Midbrain (tissue), 1 donor: ENCODE results near the gene ARHGAP42.
"Not testable (repeated sequence)": the region's sequence is repeated elsewhere in the genome, so short reads cannot be mapped to it uniquely, and the experiment has no call there.

Experiments
- DNase-seq: peaks from one replicate; lab custom pipeline; 2025; lab: John Stamatoyannopoulos, UW

Gene ARHGAP42

DNA sequence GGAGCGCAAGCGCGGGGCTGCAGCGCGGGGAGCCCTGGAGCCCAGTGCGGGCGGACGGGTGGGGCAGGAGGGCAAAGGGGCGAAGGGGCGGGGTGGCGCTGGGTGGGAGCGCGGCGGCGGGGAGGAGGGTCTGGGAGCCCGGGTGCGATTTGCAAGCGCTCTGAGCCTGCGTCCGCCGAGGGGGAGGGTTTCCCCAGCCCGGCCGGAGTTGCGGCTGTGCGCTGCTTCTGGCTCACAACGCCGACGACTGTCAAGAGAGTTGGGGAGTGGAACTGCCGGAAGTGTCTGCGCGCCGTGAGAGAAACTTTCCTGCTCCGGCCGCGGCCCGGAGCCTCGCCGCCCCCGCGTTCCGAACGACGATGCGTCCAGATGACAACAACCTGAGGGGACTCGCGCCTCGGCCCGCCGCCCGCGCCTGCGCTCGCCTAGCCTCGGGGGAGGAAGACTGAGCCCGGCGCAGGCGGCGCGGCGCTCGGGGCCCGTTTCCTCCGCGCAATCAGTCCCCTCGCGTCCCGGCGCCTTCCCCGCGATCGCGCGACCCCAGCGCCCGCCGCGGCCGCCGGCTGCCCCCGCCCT, at the start of gene ARHGAP42:
Gene ARHGAP42 (plus strand): TSS at position 235 of the 576 bp plus-strand sequence. CDS start 391 bp downstream, outside the sequence.
- DNase-seq = peak; percentile 32

GRCh38 chr11:100637706-100638105, 49.4 kb upstream of the ARHGAP42 start:
- no peak for DNase-seq

- no peak for DNase-seq
Measured at GRCh38 chr11:100638648-100639047, 48.4 kb upstream of the ARHGAP42 start.

- peak; percentile 32 for DNase-seq
Measured at GRCh38 chr11:100639140-100639539, 47.9 kb upstream of the ARHGAP42 start.

GRCh38 chr11:100640071-100640470, 47.0 kb upstream of the ARHGAP42 start:
- no peak for DNase-seq

GRCh38 chr11:100640646-100641045, 46.4 kb upstream of the ARHGAP42 start:
- no peak for DNase-seq

- no peak for DNase-seq
Measured at GRCh38 chr11:100641456-100641855, 45.6 kb upstream of the ARHGAP42 start.

- DNase-seq = no peak
Measured at GRCh38 chr11:100646545-100646944, 40.5 kb upstream of the ARHGAP42 start.

DNA sequence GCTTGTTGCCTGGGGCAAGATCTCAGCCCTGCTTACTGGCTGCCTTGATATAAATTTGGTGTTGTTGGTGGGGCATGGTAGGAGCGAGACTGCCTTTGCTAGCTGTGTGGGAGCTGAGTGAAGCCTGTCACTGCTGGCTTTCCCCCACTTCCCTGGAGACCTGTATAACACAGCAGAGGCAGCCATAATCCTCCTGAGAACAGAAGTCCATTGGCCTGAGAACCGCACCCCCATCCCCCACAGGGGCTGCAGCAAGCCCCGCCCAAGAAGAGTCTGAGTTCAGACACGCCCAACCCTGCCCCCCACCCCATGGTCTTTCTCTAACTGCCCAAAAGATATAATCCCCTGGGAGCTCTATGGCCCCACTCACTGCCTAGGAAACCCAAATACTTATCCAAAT, 39.2 kb upstream of the ARHGAP42 start:
- no peak for DNase-seq

- no peak for DNase-seq
Measured at GRCh38 chr11:100663583-100663982, 23.5 kb upstream of the ARHGAP42 start.

- no peak for DNase-seq
Measured at GRCh38 chr11:100663996-100664395, 23.1 kb upstream of the ARHGAP42 start.

GRCh38 chr11:100666816-100667215, 20.3 kb upstream of the ARHGAP42 start:
- not testable (repeated sequence) for DNase-seq

DNA sequence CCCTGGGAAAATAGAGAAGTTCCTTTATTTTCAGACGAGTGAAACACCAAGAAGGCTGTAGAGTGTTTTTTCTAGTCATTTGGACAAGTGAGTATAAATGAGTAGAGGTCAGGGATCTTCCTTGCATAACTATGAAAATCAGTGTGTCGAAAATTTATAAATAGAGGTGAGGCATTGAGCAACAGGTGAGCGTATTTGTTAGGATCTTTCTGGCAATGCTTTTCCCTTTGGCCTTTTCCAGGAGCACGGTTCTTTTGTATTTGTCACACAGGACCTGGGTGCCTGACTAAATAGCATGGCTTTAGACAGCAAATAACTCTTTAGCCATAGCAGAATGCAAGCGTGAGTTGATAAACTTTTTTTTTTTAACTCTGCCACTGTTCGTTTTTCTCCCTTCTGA, 19.6 kb upstream of the ARHGAP42 start:
- no peak for DNase-seq

GRCh38 chr11:100670140-100670539, 16.9 kb upstream of the ARHGAP42 start:
- no peak for DNase-seq

GRCh38 chr11:100671471-100671870, 15.6 kb upstream of the ARHGAP42 start:
- DNase-seq = no peak

DNA sequence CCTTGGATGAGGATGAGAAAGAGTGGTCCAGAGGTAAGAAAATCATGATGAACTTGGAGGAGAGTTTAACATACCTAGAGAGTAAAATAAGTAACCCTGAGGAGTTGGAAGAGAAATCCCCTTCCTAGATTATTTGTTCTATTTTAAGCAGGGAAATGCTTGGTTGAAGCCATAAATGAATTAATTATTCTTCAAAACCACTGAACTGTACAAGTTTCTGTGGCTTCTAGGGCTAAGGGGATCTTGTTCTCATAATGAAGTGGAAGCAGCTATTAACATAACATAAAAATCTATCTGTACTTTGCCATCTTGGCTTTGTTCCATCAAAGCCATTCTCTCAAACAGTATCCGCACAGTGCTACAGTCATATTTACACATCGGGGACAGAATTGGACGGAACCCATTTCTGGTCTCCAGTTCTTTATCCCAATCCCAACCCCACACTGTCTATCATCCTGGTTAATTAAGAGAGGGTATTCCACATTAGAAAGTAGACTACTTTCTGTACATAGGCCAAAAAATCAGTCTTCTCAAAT, 14.5 kb upstream of the ARHGAP42 start:
- DNase-seq = no peak

DNA sequence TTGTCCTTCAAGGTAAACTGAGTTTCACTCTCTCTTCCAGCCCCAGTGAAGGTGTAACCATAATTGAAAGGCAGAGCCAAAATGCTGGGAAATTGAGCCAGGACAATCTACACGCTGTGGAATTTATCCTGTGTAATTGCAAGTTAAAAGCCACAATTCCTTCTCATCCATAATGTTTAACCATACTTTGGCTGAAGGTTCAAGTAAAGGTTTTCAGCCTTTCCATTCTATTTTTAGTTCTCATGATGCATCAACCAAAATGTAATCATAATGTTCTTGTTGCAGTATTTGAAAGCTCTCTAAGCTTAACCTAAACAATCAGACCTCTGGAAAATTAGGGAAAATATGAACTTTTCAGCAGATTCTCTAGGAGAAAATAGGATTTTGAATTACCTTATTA, 14.0 kb upstream of the ARHGAP42 start:
- DNase-seq = no peak

GRCh38 chr11:100674212-100674611, 12.9 kb upstream of the ARHGAP42 start:
- DNase-seq = no peak

DNA sequence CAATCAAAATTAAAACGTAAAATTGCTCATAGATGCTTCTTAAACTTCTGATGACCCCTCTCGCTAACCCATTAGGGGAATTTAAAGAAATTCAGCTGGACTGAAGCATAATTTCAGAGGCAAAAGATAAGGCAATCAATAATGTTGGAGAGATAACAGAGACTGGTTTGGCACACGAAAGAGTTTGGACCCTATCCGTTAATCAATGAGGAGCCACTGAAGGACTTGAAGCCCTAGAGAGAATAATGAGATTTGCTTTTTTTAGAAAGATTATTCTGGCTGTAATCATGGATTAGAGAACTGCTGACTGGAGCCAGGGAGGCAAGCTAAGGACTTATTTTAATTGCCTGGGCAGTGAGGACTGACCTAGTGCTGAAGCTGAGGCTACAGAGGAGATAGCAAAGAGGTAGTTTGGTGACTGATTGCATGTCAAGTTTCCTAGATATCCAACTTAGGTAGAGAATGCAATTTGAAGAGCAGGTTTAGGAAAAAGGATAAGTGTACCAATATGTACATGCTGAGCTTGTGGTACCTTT, 11.9 kb upstream of the ARHGAP42 start:
- DNase-seq = no peak

DNA sequence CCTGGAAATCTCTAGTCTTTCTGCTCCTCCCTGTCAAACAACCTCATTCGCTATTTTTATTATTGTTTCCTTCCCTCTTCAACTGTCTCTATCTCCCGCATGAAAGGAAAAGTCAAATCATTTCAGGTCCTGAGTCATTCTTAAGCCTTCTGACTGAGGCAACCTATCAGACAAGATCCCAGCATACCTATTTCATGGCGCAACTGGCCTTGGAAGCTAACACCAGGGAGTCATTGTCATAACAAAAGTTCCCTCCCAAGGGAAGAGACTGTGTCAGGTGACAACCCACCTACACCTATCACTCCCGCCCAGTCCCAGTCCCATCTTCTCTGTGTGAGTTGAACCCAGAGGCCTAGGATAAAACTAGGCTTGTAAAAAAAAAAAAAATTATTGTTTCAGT, 10.2 kb upstream of the ARHGAP42 start:
- no peak for DNase-seq

- no peak for DNase-seq
Measured at GRCh38 chr11:100677796-100678195, 9.3 kb upstream of the ARHGAP42 start.

- DNase-seq = peak; percentile 25
Measured at GRCh38 chr11:100680070-100680469, 7.0 kb upstream of the ARHGAP42 start.

- no peak for DNase-seq
Measured at GRCh38 chr11:100681064-100681502, 6.0 kb upstream of the ARHGAP42 start.
